SH-SY5Y (cell line): ENCODE measurements around the gene EPB41L1.

Source experiments
- GATA2 ChIP-seq: IDR thresholded peaks from 2 replicates; pipeline ENCODE4 v1.6.1; 2011; ENCODE audit warnings: mild to moderate bottlenecking, low read depth, low read length
- GATA3 ChIP-seq: IDR thresholded peaks from 2 replicates; pipeline ENCODE4 v1.6.1; 2011; ENCODE audit warnings: low read depth, mild to moderate bottlenecking, low read length, moderate library complexity

GRCh38 chr20:36206068-36206467 is 51.5 kb downstream of the EPB41L1 start:
- TF ChIP-seq GATA2 (no peak), GATA3 (no peak)
